GM12873 (cell line): ENCODE measurements around the gene PBX1.

Experiments
- CTCF ChIP-seq: IDR thresholded peaks from 2 replicates; pipeline ENCODE4 v1.5.1; 2012; ENCODE audit warnings: low read depth, mild to moderate bottlenecking, moderate library complexity, low read length, control low read depth; ENCODE audit not compliant: insufficient read depth; ENCODE audit errors: missing control alignments

Gene PBX1

GRCh38 chr1:164728719-164729118 lies 169.7 kb downstream of the PBX1 start:
- TF ChIP-seq CTCF = no peak

GRCh38 chr1:164731161-164731876 lies 172.3 kb downstream of the PBX1 start:
- TF ChIP-seq CTCF = no peak

- TF ChIP-seq CTCF = no peak
These were observed 174.1 kb downstream of the PBX1 start for GRCh38 chr1:164733070-164733469.

GRCh38 chr1:164733734-164734133 lies 174.8 kb downstream of the PBX1 start:
- no peak for TF ChIP-seq CTCF

GRCh38 chr1:164735315-164736052 lies 176.5 kb downstream of the PBX1 start:
- TF ChIP-seq CTCF = no peak

- no peak for TF ChIP-seq CTCF
These were observed 177.2 kb downstream of the PBX1 start for GRCh38 chr1:164736137-164736536.

GRCh38 chr1:164739189-164739588 lies 180.2 kb downstream of the PBX1 start:
- no peak for TF ChIP-seq CTCF
